Gastrocnemius medialis (tissue), 4 donors: ENCODE measurements around the gene CTCF.
A peak's percentile ranks its signal among the peaks of the same experiment; 100 is the strongest.

Experiments used
- POLR2A ChIP-seq, 2 donors: fragments of 450-650 bp; IDR thresholded peaks; one replicate each; pipeline ENCODE4 v1.6.1; 2017; ENCODE audit warnings: antibody characterized with exemption in 2 of 2, mild to moderate bottlenecking in 2 of 2, moderate library complexity in 2 of 2
- TF ChIP-seq, protein P1 (sequence below), 5 experiments: fragments of 450-650 bp in 3 of 5; fragments of 200-600 bp in 2 of 5; sonication (generic) in 2 of 5; IDR thresholded peaks in 4 of 5; conservative IDR thresholded peaks in 1 of 5; 1 replicate in 4 of 5; 2 replicates in 1 of 5; pipeline ENCODE4 v1.5.1; 2016 to 2019; ENCODE audit warnings: antibody characterized with exemption in 5 of 5, mild to moderate bottlenecking in 3 of 5, moderate library complexity in 3 of 5

DNA sequence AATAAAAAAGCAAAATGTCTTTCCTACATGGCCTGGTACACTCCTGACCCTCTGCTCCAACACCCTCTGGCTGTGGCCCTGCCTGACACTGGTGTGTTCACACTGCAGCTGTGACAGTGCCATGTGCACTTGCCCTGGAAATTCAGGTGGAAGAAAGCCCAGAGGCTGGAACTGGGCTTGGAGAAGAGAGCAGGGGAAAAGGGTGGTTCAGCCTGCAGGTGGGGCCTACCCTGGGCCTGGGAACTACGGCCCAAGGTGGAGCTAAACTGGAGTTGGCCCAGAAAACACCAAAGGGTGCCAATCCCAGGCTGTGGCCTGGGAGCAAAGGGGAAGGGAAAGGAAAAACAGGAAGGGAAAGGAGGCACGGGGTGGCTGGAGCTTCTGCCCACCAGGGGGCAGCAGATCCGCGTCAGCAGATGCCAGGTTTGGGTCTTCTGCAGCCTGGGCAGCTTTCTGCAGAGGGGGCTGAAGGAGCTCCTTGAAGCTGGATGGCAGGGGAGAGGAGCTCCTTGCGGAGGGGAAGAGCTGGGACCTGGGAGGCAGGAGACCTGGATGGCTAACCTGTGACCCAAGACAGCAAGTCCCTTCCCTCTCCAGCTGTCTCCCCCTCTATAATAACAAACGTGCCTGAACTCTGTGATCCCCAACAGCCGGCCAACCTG is 15.4 kb upstream of the CTCF start:
- TF ChIP-seq, protein P1, sequence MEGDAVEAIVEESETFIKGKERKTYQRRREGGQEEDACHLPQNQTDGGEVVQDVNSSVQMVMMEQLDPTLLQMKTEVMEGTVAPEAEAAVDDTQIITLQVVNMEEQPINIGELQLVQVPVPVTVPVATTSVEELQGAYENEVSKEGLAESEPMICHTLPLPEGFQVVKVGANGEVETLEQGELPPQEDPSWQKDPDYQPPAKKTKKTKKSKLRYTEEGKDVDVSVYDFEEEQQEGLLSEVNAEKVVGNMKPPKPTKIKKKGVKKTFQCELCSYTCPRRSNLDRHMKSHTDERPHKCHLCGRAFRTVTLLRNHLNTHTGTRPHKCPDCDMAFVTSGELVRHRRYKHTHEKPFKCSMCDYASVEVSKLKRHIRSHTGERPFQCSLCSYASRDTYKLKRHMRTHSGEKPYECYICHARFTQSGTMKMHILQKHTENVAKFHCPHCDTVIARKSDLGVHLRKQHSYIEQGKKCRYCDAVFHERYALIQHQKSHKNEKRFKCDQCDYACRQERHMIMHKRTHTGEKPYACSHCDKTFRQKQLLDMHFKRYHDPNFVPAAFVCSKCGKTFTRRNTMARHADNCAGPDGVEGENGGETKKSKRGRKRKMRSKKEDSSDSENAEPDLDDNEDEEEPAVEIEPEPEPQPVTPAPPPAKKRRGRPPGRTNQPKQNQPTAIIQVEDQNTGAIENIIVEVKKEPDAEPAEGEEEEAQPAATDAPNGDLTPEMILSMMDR (IDR thresholded peaks at IDR 0.05 in 4 of 5, conservative IDR thresholded peaks at IDR 0.05 in 1 of 5): peak; percentile 76 to 97 (median 93)
- TF ChIP-seq POLR2A (IDR thresholded peaks at IDR 0.05): no peak
